GM23338 (cell line): Measurements from ENCODE around the gene HDGFL2. TPM values are rescaled to one million over a fixed set of nuclear protein-coding genes. Genes with fewer than 3 reads are reported as not detected.
A peak's percentile ranks its signal among the peaks of the same experiment; 100 is the strongest.

Experiments used
- ATAC-seq: fragments of 200-7000 bp; cut with Tn5 transposase; 3 replicates; pipeline ENCODE4 v1.9.1; 2020
- DNase-seq: peaks from one replicate; pipeline ENCODE4 v3.0.0-alpha.2; 2015; ENCODE audit warnings: low spot score
- H2AFZ ChIP-seq: fragments of 200-600 bp; sonication (generic); 2 replicates; pipeline ENCODE4 v1.8.0; 2016; ENCODE audit warnings: antibody characterized with exemption, mild to moderate bottlenecking, moderate library complexity
- H3F3A ChIP-seq: fragments of 200-600 bp; sonication (generic); replicated peaks from 2 replicates; pipeline ENCODE4 v1.8.0; 2017; ENCODE audit warnings: antibody characterized with exemption, mixed run types, low read depth
- H3K27ac ChIP-seq: fragments of 200-600 bp; sonication (generic); 2 replicates; pipeline ENCODE4 v1.6.1; 2016; ENCODE audit warnings: low read depth
- H3K27me3 ChIP-seq: fragments of 200-600 bp; sonication (generic); 2 replicates; pipeline ENCODE4 v1.8.0; 2016; ENCODE audit warnings: mild to moderate bottlenecking, mixed run types, moderate library complexity; ENCODE audit not compliant: insufficient read depth
- H3K36me3 ChIP-seq: fragments of 200-600 bp; sonication (generic); 2 replicates; pipeline ENCODE4 v1.8.0; 2016; ENCODE audit warnings: mild to moderate bottlenecking; ENCODE audit not compliant: insufficient read depth
- H3K4me1 ChIP-seq: fragments of 200-600 bp; sonication (generic); 2 replicates; pipeline ENCODE4 v1.8.0; 2016; ENCODE audit warnings: mild to moderate bottlenecking, moderate library complexity; ENCODE audit not compliant: insufficient read depth
- H3K4me2 ChIP-seq: fragments of 200-600 bp; sonication (generic); 2 replicates; pipeline ENCODE4 v1.7.1; 2017; ENCODE audit warnings: mixed run types
- H3K4me3 ChIP-seq: fragments of 200-600 bp; sonication (generic); 2 replicates; pipeline ENCODE4 v1.6.1; 2016; ENCODE audit warnings: mixed run types
- H3K79me2 ChIP-seq: fragments of 200-600 bp; sonication (generic); replicated peaks from 2 replicates; pipeline ENCODE4 v1.8.0; 2017; ENCODE audit warnings: mild to moderate bottlenecking; ENCODE audit not compliant: insufficient read depth
- H3K9me2 ChIP-seq: fragments of 200-600 bp; sonication (generic); 2 replicates; pipeline ENCODE4 v1.8.0; 2017; ENCODE audit not compliant: insufficient read depth
- H4K20me1 ChIP-seq: fragments of 200-600 bp; sonication (generic); replicated peaks from 2 replicates; pipeline ENCODE4 v1.8.0; 2017; ENCODE audit warnings: mild to moderate bottlenecking; ENCODE audit not compliant: insufficient read depth
- H3K27ac Mint-ChIP-seq: 2 replicates; pipeline ENCODE4 v1.8.0; 2020; ENCODE audit warnings: inconsistent platforms, mild to moderate bottlenecking, moderate library complexity, mixed read lengths
- H3K27me3 Mint-ChIP-seq: 3 replicates; pipeline ENCODE4 v1.8.0; 2022; ENCODE audit warnings: low read depth, mild to moderate bottlenecking, moderate library complexity, mixed read lengths, inconsistent platforms; ENCODE audit not compliant: insufficient read depth, poor library complexity
- H3K36me3 Mint-ChIP-seq: 3 replicates; pipeline ENCODE4 v1.8.0; 2021; ENCODE audit warnings: low read depth, mild to moderate bottlenecking, inconsistent platforms, moderate library complexity, mixed read lengths
- H3K4me1 Mint-ChIP-seq: 3 replicates; pipeline ENCODE4 v1.8.0; 2020; ENCODE audit warnings: mild to moderate bottlenecking, inconsistent platforms, mixed read lengths
- H3K4me3 Mint-ChIP-seq: 3 replicates; pipeline ENCODE4 v1.8.0; 2021; ENCODE audit warnings: moderate library complexity, mild to moderate bottlenecking, inconsistent platforms, mixed read lengths
- H3K9me3 Mint-ChIP-seq: 3 replicates; pipeline ENCODE4 v1.8.0; 2020; ENCODE audit warnings: moderate library complexity, mild to moderate bottlenecking, inconsistent platforms, mixed read lengths
- CREB1 ChIP-seq: fragments of 250-450 bp; sonication (Bioruptor Pico); IDR thresholded peaks from 2 replicates; pipeline ENCODE4 v1.5.0; 2020; ENCODE audit warnings: low read depth, mild to moderate bottlenecking, moderate library complexity
- ZNF331 ChIP-seq: fragments of 250-450 bp; sonication (Bioruptor Pico); IDR thresholded peaks from 2 replicates; pipeline ENCODE4 v1.5.0; 2020; ENCODE audit warnings: low read depth, mild to moderate bottlenecking, moderate library complexity
- ZNF462 ChIP-seq: fragments of 250-450 bp; sonication (Bioruptor Pico); IDR thresholded peaks from 2 replicates; pipeline ENCODE4 v1.5.0; 2020; ENCODE audit warnings: mild to moderate bottlenecking, moderate library complexity
- polyA plus RNA-seq: library from polyadenylated mRNA; unstranded; fragments of >200 nt; fragmentation: Nextera tagmentation; extraction: Ambion mirVana; gene quantifications from 2 replicates; pipeline ENCODE4 v1.2.1, GENCODE V29; 2016
- total RNA-seq: library from RNA; depleted of rRNA; stranded (reverse); fragments of >200 nt; shearing (Covaris generic); gene quantifications from 2 replicates; pipeline ENCODE4 v1.2.3, GENCODE V29; 2014
- TF ChIP-seq, protein P1 (sequence below), 2 experiments: fragments of 200-600 bp in 1 of 2; sonication (generic) in 1 of 2; conservative IDR thresholded peaks; 2 replicates each; pipeline versions ENCODE4 v1.5.1 to v1.6.1; 2016 to 2017; ENCODE audit warnings: antibody characterized with exemption in 2 of 2, low read depth in 2 of 2, mild to moderate bottlenecking in 2 of 2, moderate library complexity in 1 of 2

HDGFL2 gene
- total and polyA plus RNA-seq, 2 experiments from 2014 or later, result 64.8 to 113 TPM

DNA sequence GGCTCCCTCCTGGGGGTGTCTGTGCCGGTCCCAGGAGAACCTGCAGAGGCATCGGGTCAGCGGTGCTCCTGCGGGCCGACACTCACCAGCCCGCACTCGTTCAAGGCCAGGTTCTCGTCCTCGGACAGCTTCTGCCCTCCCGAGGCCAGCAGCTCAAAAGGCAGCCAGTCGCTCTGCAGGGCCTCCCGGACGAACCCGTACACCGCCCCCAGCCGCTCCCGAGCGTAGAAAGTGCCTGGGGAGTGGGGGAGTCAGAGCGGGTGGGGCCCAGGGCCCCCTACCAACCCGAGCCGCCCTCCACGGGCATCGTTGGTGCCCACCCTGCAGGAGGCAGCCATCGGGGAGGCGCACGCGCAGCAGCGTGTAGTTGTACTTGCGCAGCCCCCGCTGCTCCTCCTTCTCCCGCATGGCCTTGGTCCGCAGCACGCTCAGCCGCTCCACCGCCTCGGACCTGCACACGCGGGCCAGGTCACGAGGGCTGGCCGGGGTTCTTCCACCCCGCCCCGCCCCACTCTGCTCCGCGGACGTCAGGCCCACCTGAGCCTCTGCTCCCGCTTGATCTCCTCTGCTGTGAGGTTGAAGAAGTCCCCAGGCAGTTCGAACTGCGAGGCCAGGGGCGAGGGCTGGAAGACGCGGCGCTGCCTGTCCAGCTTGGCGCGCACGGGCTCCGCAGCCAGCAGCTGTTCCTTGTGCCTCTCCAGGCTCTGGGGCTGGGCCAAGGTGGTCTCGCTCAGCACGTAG, 26.0 kb upstream of the HDGFL2 start:
- Mint-ChIP-seq H3K4me1 (peaks cover 13% of the 10 kb centered on the region; the same call in 2 of the 3 replicates), H3K9me3 (no peaks in the 10 kb centered on the region; the same call in 1 of the 3 replicates), H3K4me3 (no peak overlapping the region), H3K36me3 (peaks cover 50% of the 10 kb centered on the region), H3K27ac (no peak overlapping the region), H3K27me3 (peaks cover 46% of the 10 kb centered on the region)
- DNase-seq (no peak), ATAC-seq (peak; percentile 5)
- no peaks in the 10 kb centered on the region; the same call in 1 of the 2 replicates for H3K36me3 ChIP-seq
- no peak overlapping the region for H3K4me3 ChIP-seq
- H2AFZ ChIP-seq, result no peak overlapping the region
- 0 out of 2 replicates have a peak overlapping the region, but pooled peaks have one; percentile 32 for H3K27ac ChIP-seq
- no peak overlapping the region for H3K4me2 ChIP-seq
- peaks cover 19% of the 10 kb centered on the region for H4K20me1 ChIP-seq
- H3F3A ChIP-seq, result peaks cover 21% of the 10 kb centered on the region; the same call in 1 of the 2 replicates
- no peaks in the 10 kb centered on the region for H3K27me3 ChIP-seq
- H3K79me2 ChIP-seq, result no peaks in the 10 kb centered on the region
- TF ChIP-seq, protein P1, sequence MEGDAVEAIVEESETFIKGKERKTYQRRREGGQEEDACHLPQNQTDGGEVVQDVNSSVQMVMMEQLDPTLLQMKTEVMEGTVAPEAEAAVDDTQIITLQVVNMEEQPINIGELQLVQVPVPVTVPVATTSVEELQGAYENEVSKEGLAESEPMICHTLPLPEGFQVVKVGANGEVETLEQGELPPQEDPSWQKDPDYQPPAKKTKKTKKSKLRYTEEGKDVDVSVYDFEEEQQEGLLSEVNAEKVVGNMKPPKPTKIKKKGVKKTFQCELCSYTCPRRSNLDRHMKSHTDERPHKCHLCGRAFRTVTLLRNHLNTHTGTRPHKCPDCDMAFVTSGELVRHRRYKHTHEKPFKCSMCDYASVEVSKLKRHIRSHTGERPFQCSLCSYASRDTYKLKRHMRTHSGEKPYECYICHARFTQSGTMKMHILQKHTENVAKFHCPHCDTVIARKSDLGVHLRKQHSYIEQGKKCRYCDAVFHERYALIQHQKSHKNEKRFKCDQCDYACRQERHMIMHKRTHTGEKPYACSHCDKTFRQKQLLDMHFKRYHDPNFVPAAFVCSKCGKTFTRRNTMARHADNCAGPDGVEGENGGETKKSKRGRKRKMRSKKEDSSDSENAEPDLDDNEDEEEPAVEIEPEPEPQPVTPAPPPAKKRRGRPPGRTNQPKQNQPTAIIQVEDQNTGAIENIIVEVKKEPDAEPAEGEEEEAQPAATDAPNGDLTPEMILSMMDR (conservative IDR thresholded peaks at IDR 0.05; ENCODE audit: low read depth in 2 of 2), result 0 out of 4 replicates have a peak, but pooled peaks of 1 of the 2 experiments have one; percentile 1
- TF ChIP-seq ZNF331 (no peak), ZNF462 (CRISPR knock-in tag) (no peak), CREB1 (CRISPR knock-in tag) (no peak)
- H3K4me1 ChIP-seq, result no peaks in the 10 kb centered on the region
- H3K9me2 ChIP-seq, result no peaks in the 10 kb centered on the region
